ENCODE measurements around the gene PLEKHH3.
"Not testable (repeated sequence)": the region's sequence is repeated elsewhere in the genome, so short reads cannot be mapped to it uniquely, and the experiment has no call there.

PLEKHH3 gene

DNA sequence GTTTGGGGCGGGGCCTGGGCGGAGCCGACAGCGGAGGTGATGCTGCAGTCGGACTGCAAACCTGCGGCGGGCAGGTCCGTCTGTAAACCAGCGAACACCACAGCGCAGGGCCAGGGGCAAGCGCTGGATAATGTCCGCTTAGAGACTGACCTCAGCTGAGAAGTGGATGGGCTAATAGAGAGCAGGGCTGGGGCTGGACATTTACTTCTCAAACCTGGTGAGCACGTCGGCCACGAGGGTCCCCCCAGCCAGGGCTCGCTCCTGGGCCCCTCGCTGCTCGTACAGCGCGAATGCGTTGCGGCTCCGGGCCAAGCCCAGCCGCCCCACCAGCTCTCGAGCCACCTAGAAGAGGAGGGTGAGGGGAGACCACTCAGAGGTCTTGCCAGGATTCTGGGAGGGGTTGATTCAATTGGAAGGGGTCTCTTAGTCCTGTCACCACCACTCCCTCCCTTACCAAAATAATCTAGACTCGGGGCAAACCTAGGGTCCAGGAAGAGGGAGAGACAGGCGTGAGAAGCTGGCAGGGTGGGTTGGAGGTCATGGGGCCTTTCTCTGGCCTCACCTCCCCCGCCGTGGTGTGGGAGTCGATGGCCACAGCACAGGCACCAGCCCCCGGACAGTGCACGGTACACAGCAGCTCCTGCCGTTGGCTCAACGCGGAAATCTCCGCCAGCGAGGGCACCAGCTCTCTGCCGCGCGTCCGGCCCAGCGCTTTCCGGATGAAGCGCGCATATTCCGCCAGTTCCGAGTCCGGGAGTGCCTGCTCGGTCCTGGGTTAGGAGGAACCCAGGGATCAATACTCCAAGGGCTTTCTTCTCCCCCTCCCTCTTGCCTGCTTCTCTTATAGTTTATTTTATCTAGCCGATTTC, 5.8 kb downstream of the PLEKHH3 start:
- no peak for DNase-seq (ENCODE audit: low spot score)

DNA sequence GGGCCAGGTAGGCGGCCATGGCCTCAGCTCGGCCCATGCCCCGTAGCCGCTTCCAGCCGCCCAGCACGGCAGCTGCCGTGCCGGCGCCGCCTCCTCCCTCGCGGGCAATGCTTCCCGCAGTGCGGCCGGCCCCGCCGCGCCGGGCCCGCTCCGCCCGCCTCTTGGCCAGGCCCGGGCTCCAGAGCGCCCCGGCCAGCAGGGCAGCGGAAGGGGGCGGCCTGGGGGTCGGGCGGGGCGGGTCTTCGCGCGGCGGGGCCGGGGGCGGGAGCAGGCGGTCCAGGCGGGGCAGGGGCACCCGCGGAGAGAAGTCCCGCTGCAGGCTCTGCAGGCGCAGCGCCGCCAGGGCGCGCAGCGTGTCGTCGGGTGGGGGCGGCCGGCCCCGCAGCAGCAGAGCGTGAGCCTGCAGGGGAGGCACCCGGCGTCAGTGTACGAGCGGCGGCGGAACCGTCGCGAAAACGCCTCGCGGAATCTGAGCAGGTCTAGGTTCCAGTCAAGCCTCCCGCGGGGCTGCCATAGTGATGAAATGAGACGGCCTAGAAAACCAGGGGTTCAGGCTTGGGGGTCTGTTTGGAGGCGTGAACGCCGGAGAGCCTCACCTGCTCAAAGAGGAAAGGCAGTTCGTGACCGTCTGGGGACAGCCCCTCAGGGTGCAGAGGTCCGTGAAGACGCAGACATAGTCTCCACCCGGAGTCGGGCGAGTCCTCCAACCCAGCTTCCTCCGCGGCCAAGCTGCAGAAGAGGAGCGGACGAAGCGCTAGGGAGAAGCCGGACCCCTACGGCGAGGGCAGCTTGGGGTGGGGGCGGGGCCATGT, 6.6 kb downstream of the PLEKHH3 start:
- peak; percentile 38 for DNase-seq (ENCODE audit: low spot score)

DNA sequence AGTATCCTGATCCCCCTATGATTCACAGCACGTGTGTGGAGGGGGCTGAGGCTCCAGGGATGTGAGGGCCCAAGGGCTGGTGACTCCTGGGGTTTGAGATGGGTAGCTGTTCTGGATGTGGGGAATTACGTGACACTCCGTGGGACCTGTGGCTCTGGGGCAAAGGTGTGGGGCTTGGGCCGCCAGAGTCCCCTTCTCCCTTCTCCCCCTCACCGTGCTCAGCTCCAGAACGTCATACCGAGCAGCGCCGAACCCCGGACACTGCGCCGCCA, 7.2 kb downstream of the PLEKHH3 start:
- no peak for DNase-seq (ENCODE audit: low spot score)

DNA sequence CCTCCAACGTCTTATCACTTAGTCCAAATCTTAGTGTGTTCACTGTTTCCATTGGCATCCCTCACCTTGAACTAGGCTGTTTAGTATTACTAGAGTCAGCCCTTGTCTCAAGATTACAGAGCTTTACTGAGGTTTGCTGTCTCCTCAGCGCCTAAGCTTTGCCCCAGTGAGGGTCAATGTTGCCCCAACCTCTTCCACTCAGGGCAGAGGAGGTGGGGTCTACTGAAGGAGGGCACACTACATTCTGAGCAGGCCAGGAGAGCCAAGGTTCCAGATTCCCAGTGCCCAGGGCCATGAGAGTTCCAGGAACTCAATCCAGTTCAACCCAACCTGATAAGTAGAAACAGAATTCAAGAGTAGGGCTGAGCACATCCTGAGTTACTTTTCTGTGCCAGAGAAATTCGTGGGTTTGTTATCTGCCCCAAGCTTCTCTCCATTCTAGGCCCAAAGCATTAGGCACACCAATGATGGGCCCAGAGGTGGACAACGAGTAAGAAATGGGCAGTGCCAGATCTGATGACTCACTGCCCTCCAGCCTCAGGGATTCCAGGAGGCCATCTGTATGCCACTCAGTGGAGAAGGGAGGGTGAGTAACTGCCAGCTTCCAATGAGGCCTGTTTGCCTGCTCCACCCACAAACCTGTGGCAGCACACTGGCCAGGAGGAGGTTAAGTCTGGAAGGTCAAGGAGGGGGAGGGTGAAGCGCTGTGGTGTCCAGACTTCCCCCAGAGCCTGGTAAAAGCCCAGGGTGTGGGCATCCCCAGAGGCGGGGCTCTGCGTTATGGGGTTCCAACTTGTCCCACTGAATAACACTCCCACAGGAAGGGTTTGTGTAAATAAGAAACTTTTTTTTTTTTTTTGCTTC, 9.5 kb downstream of the PLEKHH3 start:
- DNase-seq (ENCODE audit: low spot score), result no peak

DNA sequence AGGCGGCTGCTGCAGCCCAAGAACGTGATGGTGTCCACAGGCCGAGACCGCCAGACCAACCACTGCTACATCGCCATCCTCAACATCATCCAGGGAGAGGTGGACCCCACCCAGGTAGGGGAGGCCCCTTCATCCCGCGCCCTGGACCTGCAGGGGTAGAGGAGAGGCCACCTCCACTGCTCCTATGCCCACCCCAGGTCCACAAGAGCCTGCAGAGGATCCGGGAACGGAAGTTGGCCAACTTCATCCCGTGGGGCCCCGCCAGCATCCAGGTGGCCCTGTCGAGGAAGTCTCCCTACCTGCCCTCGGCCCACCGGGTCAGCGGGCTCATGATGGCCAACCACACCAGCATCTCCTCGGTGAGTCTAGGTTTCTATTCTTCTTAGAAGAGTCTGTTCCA, 10.7 kb downstream of the PLEKHH3 start:
- not testable (repeated sequence) for DNase-seq (ENCODE audit: low spot score)

DNA sequence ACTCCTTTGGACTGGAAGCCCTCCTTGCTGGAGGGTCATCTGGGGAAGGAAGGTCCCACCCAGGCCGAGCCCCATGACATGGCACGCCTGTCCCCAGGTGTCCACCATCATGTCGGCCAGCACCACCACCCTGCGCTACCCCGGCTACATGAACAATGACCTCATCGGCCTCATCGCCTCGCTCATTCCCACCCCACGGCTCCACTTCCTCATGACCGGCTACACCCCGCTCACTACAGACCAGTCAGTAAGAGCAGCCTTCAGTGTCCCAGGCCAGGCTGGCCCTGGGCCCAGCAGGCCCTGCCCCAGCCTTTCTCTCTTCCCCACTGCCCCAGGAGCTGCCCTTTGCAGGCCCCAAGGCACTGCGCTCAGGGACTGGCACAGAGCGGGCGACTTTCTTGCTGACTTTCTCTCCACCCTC, 11.2 kb downstream of the PLEKHH3 start:
- no peak for DNase-seq (ENCODE audit: low spot score)

DNA sequence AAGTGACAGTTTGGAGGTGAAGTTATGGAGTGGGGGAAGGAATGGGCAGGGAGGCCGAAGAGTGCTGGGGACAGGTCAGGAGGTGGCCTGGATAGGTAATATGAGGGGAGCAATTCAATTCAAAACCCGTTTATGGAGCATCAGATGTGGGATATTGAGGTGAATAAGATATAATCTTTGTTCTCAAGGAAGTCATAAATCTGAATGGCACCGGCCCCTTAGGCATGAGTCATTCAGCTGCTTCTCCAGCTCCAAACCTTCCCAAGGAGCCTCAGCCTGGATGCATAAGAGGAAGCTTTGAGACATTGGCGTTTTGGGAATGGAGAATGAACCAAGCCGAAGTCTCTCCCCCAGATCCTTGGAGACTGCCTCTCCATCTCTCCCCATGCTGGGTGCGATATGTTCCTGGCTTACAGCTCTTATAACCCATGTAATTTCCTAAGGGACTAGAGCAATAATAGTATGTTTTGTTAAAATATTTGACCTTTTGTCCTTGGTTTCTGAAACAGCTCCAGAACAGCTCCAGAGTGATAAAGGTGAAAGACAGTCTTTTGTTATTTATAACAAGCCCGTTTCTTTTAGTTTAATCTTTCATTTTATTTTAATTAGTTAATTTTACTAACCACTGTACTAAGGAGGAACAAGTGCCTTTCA, 16.0 kb downstream of the PLEKHH3 start:
- DNase-seq (ENCODE audit: low spot score), result no peak

DNA sequence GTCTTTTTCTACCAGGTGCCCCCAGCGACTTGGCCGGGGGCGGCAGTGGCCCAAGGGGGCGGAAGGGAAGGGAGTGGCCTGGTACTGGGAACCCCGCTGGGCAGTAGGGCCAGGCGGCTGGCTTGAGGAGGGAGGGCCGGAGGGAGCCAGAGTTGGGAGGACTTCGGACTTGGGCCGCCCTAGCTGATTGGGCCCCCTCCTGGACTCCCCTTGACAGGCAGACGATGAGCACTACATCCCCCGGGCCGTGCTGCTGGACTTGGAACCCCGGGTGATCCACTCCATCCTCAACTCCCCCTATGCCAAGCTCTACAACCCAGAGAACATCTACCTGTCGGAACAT, 16.9 kb downstream of the PLEKHH3 start:
- DNase-seq (ENCODE audit: low spot score), result not testable (repeated sequence)

DNA sequence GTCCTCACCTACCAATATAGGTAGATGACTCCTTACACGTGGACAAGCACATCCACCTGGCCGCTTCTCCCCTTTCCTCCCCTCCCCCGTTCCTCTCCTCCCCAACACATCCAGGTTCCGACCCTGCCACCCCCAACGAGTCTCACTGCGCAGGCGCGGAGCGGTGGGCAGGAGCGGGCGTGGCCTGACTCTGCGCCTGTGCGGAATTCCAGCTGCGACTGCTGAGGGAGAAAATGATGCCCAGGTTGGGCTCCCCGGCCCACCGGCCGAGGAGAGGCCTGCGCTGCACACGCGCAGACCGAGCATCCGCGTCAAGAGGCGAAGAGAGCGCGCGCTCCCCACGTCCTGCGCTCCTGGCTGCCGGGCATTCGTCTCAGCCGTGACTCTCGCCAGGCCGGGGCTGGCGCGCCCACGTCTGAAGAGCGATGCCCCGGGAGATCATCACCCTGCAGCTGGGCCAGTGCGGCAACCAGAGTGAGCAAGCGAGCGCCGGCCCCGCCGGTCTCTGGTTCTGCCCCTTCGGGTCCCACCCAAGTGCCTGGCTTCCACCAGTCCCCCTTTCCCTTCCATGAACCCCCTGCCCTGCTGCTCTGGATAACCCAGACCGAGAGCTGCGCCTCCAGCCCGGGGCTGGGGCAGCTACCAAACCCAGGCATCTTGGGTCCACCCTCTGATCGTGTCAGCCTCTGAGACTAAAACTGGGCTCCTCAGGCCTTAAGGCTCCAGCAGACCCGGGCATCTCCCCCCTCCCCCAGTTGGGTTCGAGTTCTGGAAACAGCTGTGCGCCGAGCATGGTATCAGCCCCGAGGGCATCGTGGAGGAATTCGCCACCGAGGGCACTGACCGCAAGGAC, 17.5 kb downstream of the PLEKHH3 start, which contains the start of gene TUBG2:
TSS of gene TUBG2 (plus strand) at position 206 of the 853 bp plus-strand sequence. CDS start at position 426, 220 bp downstream.
- peak; percentile 79 for DNase-seq (ENCODE audit: low spot score)

DNA sequence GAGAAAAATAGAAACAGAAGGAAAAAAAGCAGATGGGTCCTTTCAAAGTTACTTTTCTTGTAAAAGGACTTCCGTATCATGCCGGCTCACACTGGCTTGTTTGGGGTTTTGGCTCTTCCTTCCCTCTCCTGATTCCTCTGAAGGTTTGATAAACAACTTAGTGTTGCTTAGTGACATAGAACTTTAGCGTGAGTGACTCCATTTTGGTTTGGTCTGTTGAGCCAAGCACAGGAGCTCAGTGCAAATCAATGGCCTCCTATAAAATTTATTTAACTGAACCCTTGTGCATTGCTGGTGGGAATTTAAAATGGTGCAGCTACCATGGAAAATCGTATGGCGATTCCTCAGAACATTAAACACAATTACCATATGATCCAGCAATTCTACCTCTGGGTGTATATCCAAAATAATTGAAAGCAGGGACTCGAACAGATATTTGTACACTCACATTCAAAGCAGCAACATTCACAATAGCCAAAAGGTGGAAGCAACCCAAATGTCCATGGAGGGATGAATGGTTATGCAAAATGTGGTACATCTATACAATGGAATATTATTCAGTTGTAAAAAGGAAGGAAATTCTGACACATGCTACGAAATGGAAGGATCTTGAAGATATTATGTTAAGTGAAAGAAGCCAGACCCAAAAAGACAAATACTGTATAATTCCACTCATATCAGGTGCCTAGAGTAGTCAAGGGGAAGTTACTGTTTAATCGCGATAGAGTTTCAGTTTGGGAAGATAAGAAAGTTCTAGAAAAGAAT, 18.8 kb downstream of the PLEKHH3 start:
- no peak for DNase-seq (ENCODE audit: low spot score)

DNA sequence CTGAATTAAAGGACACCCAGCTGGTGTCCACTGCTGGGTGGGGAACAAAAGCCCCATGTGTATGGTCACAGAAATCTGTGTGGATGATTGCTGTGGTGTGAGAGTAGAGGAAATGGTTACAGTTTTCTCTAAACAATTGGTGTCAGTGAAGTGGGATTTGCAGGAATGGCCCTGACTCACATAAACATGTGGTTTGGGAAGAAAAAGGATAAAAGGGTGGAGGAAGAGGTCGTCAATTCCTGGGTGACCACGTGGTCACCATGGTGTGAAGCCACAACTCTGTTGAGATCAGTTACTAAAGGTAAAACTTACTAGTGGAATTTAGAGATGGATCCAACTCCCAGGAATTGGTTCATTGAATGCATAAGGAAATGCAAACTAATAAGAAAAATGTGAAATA, 21.3 kb downstream of the PLEKHH3 start:
- DNase-seq (ENCODE audit: low spot score), result no peak

DNA sequence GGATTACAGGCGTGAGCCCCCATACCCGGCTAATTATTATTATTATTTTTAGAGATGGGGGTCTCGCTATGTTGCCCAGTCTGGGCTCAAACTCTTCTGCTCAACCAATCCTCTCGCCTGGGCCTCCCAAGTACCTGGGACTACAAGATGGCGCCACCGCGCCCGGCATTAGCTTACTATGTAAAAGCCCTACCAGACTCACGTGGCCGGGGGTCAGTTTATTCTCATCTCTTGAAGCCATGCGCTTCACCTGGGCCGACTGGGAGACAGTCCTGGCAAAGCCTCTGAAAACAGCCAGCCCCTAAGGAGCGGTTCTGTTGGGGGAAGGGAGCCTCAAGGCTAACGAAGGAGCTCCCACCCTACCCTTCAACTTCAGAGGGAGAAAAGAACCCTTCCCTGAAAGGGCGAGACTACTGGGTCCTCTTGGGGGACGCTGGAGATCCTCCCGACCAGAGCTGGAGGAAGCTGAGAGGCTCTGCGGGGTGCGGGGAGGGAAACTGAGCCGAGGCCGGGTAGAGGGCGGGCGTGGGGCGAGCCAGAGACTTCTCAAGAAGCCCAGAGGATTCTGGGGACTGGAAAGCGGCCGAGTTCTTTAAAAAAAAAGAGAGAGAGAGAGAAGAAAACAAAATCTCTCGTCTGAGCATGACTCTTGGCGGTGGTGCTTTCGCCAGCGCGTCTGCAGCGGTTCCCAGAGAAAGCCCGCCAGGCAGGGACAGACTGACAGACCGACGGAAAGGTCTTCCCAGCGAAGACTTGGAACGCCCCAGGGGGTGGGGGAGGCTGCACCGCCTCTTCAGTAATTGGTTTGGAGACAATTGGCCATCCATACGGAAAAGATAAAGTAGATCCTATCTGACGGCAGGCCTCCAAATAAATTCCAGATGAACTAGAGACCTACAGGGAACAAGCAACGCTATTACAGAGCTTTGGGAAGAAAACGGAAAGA, 23.3 kb downstream of the PLEKHH3 start:
- DNase-seq (ENCODE audit: low spot score), result no peak

DNA sequence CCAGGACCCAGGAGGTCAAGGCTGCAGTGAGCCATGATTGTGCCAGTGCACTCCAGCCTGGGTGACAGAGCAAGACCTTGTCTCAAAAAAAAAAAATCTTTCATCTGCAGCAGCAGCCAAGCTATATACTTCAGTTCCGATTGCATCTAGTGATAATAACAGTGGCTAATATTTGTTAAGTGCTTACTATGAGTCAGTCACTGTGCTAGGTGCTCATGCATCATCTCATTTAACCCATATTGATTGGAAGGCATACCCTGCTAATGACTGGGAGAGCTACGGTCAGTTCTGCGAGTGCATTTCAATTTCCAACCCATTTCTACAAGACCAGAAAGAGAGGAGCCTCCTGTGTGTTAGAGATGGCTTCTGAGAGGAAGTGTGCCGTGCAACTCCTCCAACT, 25.4 kb downstream of the PLEKHH3 start:
- no peak for DNase-seq (ENCODE audit: low spot score)

DNA sequence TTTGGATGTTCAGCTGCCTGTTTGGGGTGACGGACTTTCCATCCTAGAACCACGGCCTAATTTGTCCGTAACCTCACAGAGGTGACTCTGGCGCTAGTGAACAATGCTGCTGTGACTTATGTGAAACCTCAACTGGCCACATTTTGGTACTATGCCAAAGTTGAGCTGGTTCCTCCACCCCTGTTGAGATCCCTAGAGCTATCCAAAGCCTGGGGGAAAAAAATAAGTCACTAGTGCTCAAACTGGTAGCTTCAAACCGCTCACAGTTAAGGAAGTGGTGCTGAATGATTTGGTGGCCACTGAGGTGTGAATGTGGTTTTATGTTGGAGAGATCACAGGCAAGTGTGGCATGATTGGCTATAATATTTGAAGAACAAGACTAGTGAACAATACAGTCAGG, 29.0 kb downstream of the PLEKHH3 start:
- no peak for DNase-seq (ENCODE audit: low spot score)

DNA sequence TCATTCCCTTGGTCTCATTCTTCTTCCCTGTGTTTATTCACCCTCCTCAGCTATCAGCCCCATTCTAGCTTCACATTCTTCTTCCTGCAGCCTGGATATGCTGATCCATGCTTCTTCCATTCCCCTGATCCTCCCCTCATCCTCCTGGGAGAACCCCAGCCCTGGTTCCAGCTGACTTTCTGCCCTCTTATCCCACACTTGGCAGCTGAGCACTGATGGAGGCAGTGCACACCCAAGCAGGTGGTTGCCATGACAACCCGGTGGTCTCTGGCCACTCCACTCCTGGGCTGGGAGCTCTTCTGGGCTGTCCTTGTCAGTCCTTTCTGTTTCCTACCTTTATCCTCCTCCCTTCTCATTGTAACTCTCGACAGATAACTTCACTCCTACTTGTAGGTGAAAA, 34.5 kb downstream of the PLEKHH3 start:
- DNase-seq (ENCODE audit: low spot score), result no peak

DNA sequence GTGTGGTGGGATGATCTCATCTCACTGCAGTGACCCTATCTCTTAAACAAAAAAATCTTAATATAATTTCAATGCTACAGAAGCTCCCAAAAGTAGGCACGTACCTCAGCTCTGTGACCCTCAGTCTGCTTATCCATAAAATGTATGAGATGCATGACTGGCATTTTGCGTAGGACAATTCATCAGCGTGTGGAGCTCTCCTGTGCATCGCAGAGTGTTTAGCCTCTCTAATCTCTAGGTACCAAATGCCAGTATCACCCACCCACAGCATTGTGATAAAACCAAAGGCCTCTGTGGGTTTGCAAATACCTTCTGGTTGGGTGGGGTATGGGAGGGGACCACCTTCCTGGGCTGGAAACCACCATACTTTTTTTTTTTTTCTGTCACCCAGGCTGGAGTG, 36.7 kb downstream of the PLEKHH3 start:
- no peak for DNase-seq (ENCODE audit: low spot score)

DNA sequence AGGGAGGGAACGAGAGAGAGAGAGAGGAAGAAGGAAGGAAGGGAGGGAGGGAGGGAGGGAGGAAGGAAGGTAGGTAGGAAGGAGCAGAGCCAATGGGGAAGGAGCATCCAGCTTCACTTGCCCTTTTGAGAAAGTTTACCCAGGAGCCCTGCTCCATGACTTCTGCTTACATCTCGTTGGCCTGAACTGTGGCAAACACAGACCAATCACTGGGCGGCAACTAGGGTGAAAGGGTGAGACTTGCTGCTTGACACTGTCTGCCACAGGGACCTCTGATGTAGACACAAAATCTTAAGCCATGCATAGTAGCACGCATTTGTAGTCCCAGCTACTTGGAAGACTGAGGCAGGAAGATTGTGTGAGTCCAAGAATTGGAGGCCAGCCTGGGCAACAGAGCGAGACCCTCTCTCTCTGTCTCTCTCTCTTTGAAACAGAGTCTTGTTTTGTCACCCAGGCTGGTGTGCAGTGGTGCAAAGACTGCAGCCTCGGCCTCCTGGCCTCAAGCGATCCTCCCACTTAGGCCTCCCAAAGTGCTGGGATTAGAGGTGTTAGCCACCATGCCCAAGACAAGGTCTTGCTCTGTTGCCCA, 37.2 kb downstream of the PLEKHH3 start:
- no peak for DNase-seq (ENCODE audit: low spot score)

DNA sequence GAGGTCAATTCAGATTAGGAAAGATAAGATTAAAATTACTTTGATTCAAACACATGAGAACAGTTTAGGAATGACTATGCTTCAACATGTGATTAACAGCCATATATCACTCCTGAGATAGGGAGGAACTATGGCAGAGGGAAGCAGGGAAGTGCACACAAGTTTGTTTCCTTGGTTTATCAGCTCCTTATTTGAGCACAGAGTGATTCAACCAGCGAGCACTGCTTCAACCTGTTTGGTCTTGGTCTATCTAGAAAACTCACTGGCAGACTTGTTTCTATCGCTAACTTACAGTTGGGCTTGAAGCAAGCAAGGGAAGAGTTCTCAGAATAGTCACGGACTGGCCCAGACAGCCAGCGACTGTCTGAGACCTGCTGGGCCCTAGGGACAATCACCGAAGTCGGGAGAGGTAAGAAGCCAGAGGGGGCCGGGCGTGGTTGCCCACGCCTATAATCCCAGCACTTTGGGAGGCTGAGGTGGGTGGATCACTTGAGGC, 43.8 kb downstream of the PLEKHH3 start:
- no peak for DNase-seq (ENCODE audit: low spot score)
